Measurements from ENCODE around the gene TMPRSS12. TPM values are rescaled to one million over a fixed set of nuclear protein-coding genes. Genes with fewer than 3 reads are reported as not detected.
A peak's percentile ranks its signal among the peaks of the same experiment; 100 is the strongest.
"Not testable (repeated sequence)": the region's sequence is repeated elsewhere in the genome, so short reads cannot be mapped to it uniquely, and the experiment has no call there.

TMPRSS12 gene, protein sequence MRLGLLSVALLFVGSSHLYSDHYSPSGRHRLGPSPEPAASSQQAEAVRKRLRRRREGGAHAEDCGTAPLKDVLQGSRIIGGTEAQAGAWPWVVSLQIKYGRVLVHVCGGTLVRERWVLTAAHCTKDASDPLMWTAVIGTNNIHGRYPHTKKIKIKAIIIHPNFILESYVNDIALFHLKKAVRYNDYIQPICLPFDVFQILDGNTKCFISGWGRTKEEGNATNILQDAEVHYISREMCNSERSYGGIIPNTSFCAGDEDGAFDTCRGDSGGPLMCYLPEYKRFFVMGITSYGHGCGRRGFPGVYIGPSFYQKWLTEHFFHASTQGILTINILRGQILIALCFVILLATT
- total RNA-seq, result under 1 TPM in 1 of 4 donors, not detected in 3; 0.34 TPM

GRCh38 chr12:50842637-50843493 is at the start of gene TMPRSS12:
TMPRSS12 (plus strand) TSS chr12:50842926; CDS start chr12:50842965, 39 bp downstream.
- no peaks in the 10 kb centered on the region for H3K9me3 ChIP-seq
- no peak for DNase-seq (ENCODE audit: low spot score in 2 of 2)
- no peaks in the 10 kb centered on the region for H3K27me3 ChIP-seq
- no peaks in the 10 kb centered on the region for H3K36me3 ChIP-seq
- WGBS, result 39% methylated on average over 20 of the region's 36 CpGs
- peaks cover 2% of the 10 kb centered on the region for H3K4me1 ChIP-seq
- peak within 1 kb of the TSS; percentile 42 for H3K4me3 ChIP-seq
- TF ChIP-seq EP300 (IDR thresholded peaks at IDR 0.05) (no peak), POLR2AphosphoS5 (IDR thresholded peaks at IDR 0.05) (no peak), POLR2A (IDR thresholded peaks at IDR 0.05) (no peak), CTCF (IDR thresholded peaks at IDR 0.05) (no peak)
- peak within 1 kb of the TSS; percentile 42 for H3K27ac ChIP-seq

DNA sequence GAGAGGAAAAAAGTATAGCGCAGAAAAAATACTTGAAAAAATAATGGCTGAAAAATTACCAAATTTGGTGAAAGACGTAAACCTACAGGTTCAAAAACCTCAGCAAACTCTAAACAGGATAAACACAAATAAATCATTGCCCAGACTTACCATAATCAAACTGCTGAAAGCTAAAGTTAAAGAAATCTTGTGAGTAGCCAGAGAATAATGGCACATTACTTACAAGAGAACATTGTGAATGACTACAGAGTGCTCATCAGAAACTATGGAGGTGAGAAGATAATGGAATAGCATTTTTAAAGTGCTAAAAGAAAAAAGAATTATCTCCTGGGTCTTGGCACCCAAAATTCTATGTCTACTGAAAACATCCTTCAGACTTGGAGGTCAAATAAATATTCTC is 42.8 kb upstream of the TMPRSS12 start:
- no peaks in the 10 kb centered on the region for H3K27me3 ChIP-seq
- no peak for DNase-seq (ENCODE audit: low spot score in 2 of 2)
- no peak overlapping the region for H3K27ac ChIP-seq
- H3K9me3 ChIP-seq, result no peaks in the 10 kb centered on the region
- no peaks in the 10 kb centered on the region for H3K4me1 ChIP-seq
- peaks cover 54% of the 10 kb centered on the region for H3K36me3 ChIP-seq
- WGBS, result 97% methylated on average over 2 of the region's 2 CpGs
- no peak for TF ChIP-seq CTCF (IDR thresholded peaks at IDR 0.05)
- no peak for TF ChIP-seq POLR2AphosphoS5 (IDR thresholded peaks at IDR 0.05)
- no peak for TF ChIP-seq POLR2A (IDR thresholded peaks at IDR 0.05)
- no peak for TF ChIP-seq EP300 (IDR thresholded peaks at IDR 0.05)
- H3K4me3 ChIP-seq, result no peak overlapping the region

GRCh38 chr12:50803230-50803875 is 39.4 kb upstream of the TMPRSS12 start:
- no peak for DNase-seq (ENCODE audit: low spot score in 2 of 2)
- no peak overlapping the region for H3K27ac ChIP-seq
- no peak overlapping the region for H3K4me3 ChIP-seq
- 97% methylated on average over 2 of the region's 2 CpGs for WGBS
- peaks cover 29% of the 10 kb centered on the region for H3K36me3 ChIP-seq
- H3K9me3 ChIP-seq, result no peaks in the 10 kb centered on the region
- no peaks in the 10 kb centered on the region for H3K4me1 ChIP-seq
- no peaks in the 10 kb centered on the region for H3K27me3 ChIP-seq
- no peak for TF ChIP-seq CTCF (IDR thresholded peaks at IDR 0.05)
- TF ChIP-seq POLR2AphosphoS5 (IDR thresholded peaks at IDR 0.05), result no peak
- no peak for TF ChIP-seq EP300 (IDR thresholded peaks at IDR 0.05)
- TF ChIP-seq POLR2A (IDR thresholded peaks at IDR 0.05), result no peak

DNA sequence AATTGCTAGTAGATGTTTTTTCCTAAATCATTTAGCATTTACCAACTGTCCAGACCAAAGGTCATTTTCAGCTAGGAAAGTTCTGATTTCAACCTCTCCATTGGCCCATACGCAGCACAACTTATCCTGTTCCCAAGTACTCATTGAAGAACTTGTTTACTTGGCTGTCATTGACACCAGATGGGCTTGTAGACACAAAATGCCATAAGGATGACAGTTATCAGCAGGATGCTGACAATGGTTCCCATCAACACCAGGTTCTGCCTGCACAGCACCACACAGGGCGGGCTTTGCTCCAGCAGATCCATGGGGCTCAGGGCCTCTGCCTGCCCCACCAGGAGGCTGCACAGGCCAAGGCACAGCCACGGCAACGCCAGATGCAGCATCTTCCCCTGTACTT is 36.5 kb upstream of the TMPRSS12 start:
- Histone ChIP-seq H3K9me3 (no peaks in the 10 kb centered on the region), H3K4me3 (no peak overlapping the region), H3K27ac (no peak overlapping the region), H3K4me1 (no peaks in the 10 kb centered on the region), H3K36me3 (peaks cover 28% of the 10 kb centered on the region), H3K27me3 (no peaks in the 10 kb centered on the region)
- DNase-seq (ENCODE audit: low spot score in 2 of 2), result no peak
- TF ChIP-seq POLR2AphosphoS5 (IDR thresholded peaks at IDR 0.05) (no peak), EP300 (IDR thresholded peaks at IDR 0.05) (no peak), POLR2A (IDR thresholded peaks at IDR 0.05) (no peak), CTCF (IDR thresholded peaks at IDR 0.05) (no peak)
- WGBS, result 98% methylated on average over 4 of the region's 4 CpGs

DNA sequence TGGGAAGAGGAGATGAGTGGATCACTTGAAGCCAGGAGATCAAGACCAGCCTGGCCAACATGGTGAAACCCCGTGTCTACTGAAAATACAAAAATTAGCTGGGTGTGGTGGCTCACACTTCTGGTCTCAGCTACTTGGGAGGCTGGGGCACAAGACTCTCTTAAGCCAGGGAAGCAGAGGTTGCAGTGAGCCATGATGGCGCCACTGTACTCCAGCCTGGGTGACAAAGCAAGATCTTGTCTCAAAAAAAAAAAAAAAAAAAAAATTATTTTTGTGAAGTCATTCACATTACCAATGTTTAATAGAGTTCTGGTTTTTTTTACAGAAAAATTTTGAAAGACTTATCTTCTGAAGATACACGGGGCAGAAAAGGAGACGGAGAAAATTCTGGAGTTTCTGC is 33.6 kb upstream of the TMPRSS12 start:
- H3K36me3 ChIP-seq, result peaks cover 50% of the 10 kb centered on the region
- not testable (repeated sequence) for DNase-seq (ENCODE audit: low spot score in 2 of 2); H3K9me3 ChIP-seq; H3K4me3 ChIP-seq; H3K4me1 ChIP-seq; H3K27me3 ChIP-seq; H3K27ac ChIP-seq
- 97% methylated on average over 4 of the region's 4 CpGs for WGBS

DNA sequence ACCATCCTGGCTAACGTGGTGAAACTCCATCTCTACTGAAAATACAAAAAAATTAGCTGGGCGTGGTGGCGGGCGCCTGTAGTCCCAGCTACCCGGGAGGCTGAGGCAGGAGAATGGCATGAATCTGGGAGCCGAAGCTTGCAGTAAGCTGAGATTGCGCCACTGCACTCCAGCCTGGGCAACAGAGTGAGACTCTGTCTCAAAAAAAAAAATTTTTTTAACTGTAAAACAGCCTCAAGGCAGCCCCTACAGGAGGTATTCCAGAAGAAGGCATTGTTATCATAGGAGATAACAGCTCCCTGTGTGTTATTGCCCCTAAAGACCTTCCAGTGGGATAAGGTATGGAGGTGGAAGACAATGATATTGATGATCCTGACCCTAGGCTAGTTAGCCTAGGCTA is 27.8 kb upstream of the TMPRSS12 start:
- H3K9me3 ChIP-seq; H3K27me3 ChIP-seq; DNase-seq (ENCODE audit: low spot score in 2 of 2); H3K4me1 ChIP-seq; H3K4me3 ChIP-seq; H3K27ac ChIP-seq: not testable (repeated sequence)
- WGBS, result 98% methylated on average over 7 of the region's 7 CpGs
- peaks cover 88% of the 10 kb centered on the region for H3K36me3 ChIP-seq
